IPS DF 4.7 (cell line): ENCODE data around the gene CELF2.

Experiments used
- DNase-seq: peaks from one replicate; pipeline ENCODE4 v3.0.0-alpha.2; 2013; ENCODE audit warnings: low spot score; ENCODE audit errors: extremely low read depth

The CELF2 gene

DNA sequence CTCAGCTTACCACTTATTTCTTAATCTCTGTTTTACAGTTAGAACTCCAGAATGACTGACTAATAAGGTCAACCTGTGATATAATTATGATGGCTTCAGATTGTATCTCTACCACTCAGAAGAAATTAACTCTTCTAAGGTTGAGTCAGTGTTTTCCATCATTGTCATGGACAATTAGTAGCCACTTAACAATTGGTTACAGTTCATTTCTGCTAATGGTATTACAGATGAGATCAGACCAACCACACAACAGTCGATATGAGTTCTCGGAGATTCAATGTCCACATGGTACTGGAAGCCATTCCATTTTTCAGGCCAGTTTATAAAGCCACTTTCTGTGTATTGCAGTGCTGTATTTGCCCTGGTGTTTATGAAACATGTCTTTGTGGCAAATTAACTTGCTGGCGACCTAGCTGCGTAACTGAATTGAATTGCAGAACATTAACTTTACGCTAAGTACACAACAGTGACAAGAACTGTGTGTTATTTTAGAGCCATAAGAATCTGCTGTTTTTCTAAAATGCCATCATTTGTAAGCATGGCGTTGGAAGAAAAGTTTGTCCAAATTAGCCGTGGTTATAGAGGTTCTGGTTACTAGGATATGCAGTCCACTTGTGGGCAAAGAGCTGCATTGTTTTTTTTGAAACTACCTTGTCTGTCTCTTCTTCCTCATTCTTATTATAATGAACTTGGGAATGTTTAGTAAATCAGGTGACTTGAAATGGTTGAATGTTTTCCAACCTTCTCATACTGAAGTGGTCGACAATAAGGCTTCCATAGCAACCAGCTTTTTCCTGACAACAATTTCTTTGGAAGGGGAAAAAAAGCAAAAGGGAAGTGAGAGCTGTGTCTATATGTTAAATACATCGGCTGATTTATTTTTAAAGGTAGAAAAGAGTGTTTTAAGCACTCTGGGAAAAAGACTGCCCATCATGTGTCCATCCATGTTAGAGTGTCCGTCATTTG is 76.4 kb downstream of the CELF2 start:
- no peak for DNase-seq

GRCh38 chr10:11095374-11095801 is 77.7 kb downstream of the CELF2 start:
- no peak for DNase-seq

- no peak for DNase-seq
Measured at GRCh38 chr10:11096422-11096821, 78.8 kb downstream of the CELF2 start.

GRCh38 chr10:11097686-11098085 is 80.0 kb downstream of the CELF2 start:
- no peak for DNase-seq

GRCh38 chr10:11098666-11099065 is 81.0 kb downstream of the CELF2 start:
- DNase-seq = no peak

DNA sequence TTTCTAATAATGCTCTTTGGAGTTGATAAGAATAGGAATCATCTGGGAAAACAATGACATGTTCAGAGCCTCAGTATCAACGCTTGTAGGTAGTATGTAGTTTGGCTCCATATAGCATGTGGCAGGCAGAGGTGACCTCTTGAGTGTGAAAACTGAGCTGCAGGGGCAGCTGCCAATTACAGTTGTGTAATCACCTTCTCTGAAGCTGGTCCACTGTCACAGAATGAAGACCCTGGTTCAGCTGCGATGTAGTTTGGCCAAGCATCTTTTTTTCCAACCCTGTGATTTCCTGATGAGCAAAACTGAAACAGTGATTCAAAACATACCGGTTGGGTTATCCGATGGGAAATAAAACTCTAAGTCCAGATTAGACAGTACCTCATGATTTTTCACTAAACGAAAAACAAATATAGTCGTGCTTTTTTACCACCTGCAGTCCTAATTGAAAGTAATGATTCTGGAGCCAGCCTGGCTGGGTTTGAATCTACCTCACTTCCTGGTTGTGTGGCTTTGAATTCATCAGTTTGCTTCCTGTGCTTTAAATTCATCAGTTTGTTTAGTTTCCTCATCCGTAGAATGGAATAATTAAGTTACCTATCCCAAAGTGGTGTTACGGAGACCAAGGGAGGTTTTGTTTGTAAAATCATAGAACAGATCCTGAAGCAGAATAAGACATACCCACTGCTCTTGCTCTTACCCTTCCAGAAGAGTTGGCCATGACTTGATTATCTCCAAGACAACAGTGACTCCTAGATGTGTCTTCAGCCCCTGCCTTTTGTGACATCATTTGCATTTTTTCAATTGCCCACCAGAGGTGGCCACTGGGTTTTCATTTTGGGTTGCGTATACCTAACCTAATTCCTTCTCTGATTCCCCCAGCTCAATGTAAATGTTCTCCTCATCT is 87.4 kb downstream of the CELF2 start:
- no peak for DNase-seq

DNA sequence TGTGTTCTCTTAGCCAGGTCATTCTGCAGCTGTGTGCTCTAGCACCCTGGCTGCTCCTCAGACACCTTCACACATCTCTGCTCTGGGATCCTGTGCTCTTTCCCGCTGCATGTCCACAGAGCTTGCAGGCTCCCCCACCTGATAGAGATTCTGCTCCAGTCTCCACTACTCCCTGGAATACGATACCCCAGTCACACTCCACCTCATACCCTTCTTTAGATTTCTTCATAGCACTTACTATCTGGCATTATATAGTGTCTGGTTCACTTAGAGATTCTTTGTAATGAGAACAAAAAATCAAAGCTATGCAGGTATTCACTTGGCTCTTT is 88.0 kb downstream of the CELF2 start:
- DNase-seq = no peak

DNA sequence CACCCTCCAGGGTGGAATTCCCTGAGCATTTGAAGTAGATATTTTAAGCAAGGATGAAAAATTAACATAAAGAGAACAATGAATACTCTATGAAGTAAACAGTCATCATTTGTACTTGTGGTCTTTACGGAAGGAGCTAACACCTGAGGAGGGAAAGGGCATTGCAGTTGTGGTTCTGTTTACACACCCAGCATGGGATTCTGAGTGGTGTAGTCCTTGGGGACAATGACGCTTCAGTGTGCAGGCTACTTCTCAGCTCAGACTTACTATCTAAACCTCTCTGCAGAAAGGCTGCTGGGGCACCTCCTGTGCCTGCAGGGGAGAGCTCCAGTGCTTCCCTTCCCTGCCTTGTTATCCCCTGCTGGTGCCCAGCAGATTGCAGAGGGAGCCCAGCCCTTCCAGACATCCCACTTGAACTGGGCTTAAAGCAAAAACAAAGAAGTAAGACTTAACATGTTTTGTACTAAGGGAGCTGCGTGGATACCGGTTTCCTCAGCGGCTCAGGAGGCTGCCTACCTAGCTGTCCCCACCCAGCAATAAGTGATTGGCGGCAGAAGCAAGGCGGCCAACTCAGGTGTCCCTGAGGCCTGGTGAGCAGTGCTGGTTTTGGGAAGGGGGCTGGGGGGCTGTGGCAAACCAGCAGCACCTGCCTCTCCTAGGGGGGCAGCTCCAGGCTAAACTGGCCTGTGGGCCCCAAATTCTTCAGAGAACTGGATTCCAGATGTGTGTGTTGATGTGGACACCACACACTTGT is 89.1 kb downstream of the CELF2 start:
- DNase-seq = no peak

GRCh38 chr10:11107948-11108347 is 90.3 kb downstream of the CELF2 start:
- DNase-seq = no peak

DNA sequence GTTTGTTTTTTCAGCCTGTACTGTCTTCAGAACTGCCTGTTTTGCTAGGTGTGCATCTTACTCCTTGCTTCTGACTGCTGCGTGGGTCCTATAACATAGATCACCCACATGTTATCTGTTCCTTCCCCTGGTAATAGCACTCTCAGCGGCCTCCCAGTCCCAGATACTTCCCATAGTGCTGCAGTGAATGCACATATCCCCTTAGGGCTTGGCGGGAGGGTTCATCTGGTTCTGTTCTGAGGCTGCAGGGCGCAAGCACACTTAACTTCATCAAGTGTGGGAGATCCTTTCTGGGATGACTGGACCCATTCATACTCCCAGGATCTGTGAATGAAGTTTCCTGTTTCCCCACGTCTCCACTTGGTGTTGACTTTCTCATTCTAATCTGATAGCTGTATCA is 90.7 kb downstream of the CELF2 start:
- DNase-seq = no peak

DNA sequence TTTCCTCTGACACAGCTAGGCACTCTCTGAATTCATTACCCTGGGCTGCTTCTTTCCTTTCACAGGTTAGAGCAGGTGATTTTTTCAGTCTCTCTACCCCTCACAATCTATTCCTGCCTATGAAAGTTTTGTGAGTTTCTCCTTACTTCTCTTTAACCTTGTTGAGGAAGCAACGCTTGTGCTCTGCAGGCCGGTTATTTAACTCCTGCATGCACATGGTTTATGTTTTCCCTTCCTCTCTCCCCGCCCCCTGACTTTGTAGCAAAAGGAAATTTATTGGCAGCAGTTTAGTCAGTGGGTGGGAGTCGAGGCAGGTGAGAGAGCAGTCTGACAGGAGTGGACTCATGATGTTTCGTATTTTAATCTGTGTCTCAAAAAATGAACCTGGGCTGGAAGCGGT is 91.9 kb downstream of the CELF2 start:
- no peak for DNase-seq

GRCh38 chr10:11110539-11110938 is 92.9 kb downstream of the CELF2 start:
- no peak for DNase-seq

DNA sequence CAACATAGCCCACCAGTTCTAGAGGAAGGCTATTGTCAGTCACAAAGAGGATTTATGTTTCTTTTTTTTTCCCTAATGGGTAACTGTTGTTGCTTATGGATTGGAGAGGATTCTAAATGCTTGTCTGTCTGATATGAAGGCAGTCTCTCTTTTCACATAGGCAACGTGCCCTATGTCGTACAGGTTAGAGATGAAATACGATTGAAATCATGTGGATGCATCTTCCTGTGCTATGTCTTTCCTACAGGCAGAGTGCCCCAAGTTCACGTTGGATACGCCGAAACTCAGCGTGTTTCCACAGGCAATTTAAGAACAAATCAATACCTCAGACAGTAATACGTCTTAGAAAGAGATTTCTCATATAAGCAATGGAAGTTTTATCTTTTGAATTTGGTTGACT is 93.8 kb downstream of the CELF2 start:
- no peak for DNase-seq

DNA sequence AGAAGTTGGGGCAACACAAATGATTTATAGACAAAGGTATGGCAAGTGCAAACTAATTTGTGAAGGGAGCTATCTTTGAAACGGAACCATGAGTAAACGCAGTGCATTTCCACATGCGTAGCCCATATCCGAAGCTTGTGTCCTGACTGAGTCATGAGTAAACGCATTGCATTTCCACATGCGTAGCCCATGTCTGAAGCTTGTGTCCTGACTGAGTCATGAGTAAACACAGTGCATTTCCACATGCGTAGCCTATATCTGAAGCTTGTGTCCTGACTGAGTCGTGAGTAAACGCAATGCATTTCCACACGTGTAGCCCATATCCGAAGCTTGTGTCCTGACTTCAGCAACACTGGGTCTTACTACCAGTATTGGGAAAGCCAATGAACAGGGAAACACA is 95.0 kb downstream of the CELF2 start:
- no peak for DNase-seq

DNA sequence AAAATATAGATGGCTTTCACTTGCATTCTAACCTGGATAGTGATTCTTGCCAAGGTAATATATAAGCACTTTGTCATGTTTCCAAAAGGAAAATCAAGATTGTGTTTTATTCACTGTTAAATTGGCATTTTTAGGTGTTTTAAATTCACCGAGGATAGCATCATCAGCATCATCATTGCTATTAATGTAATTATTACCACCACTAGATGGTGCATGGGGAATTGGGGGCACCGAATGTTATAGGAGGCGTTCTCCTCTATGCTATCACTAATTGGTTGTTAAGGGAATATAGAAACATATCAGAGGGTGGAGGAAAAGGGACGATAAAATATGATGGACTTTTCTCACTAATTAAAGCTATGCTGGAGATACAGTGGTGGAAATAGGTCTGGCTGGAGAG is 95.5 kb downstream of the CELF2 start:
- DNase-seq = no peak

- DNase-seq = no peak
Measured at GRCh38 chr10:11114269-11114668, 96.6 kb downstream of the CELF2 start.

GRCh38 chr10:11115337-11115736 is 97.7 kb downstream of the CELF2 start:
- no peak for DNase-seq

DNA sequence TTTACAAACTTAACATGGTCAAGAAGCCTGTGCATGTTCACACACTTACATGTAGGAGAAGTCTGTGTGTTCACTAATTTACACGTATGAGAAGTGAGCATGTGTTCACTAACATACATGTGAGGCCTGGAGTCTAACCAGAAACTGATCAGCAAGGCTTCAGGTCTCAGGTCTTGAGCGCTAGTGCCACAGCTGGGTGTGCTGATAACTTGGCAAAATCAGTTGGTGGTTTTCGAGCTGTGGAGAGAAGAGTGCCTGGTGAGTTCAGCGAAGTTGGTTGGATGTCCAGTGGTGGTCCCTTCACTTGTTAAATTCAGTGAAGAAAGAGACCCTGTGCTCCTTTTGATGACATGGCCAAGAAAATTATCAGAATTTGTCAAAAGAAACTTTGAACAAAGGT is 98.7 kb downstream of the CELF2 start:
- no peak for DNase-seq

- no peak for DNase-seq
Measured at GRCh38 chr10:11116817-11117216, 99.1 kb downstream of the CELF2 start.

- DNase-seq = no peak
Measured at GRCh38 chr10:11118686-11119085, 101.0 kb downstream of the CELF2 start.

GRCh38 chr10:11119843-11120242 is 102.2 kb downstream of the CELF2 start:
- DNase-seq = no peak

DNA sequence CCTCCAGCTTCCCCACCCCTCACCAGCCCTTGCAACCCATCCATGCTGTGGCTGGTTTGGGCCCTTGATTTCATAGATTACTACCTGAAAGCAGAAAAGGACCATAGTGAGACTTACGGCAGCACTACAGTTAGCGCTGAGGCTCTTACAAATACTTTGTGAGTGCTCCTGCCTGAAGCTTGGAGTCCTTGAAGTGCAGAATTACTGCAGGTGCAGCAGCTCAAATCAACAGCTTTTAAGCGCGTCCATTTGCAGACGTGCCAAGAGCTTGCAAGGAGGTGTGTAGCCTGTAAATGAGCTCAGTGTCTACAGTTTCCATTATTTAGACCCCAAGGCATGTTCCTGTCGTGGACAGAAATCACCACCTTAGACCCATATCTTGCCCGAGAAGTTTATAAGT is 103.0 kb downstream of the CELF2 start:
- DNase-seq = no peak
